ENCODE results near the gene HHAT.
A peak's percentile ranks its signal among the peaks of the same experiment; 100 is the strongest.

HHAT gene

GRCh38 chr1:210499956-210500355 lies 171.3 kb downstream of the HHAT start:
- no peak for DNase-seq

GRCh38 chr1:210500831-210501230 lies 172.1 kb downstream of the HHAT start:
- peak; percentile 12 for DNase-seq

- DNase-seq: no peak
Measured at GRCh38 chr1:210504286-210504685, 175.6 kb downstream of the HHAT start.

- DNase-seq: no peak
Measured at GRCh38 chr1:210505601-210506496, 177.1 kb downstream of the HHAT start.

- no peak for DNase-seq
Measured at GRCh38 chr1:210506689-210507088, 178.0 kb downstream of the HHAT start.

- no peak for DNase-seq
Measured at GRCh38 chr1:210516092-210516656, 187.5 kb downstream of the HHAT start.

- no peak for DNase-seq
Measured at GRCh38 chr1:210516697-210517459, 188.2 kb downstream of the HHAT start.

- DNase-seq: no peak
Measured at GRCh38 chr1:210523830-210524229, 195.1 kb downstream of the HHAT start.

GRCh38 chr1:210525716-210526454 lies 197.2 kb downstream of the HHAT start:
- no peak for DNase-seq

- DNase-seq: no peak
Measured at GRCh38 chr1:210527091-210527490, 198.4 kb downstream of the HHAT start.

- DNase-seq: no peak
Measured at GRCh38 chr1:210531475-210532222, 202.9 kb downstream of the HHAT start.

GRCh38 chr1:210532223-210532598 lies 203.5 kb downstream of the HHAT start:
- DNase-seq: no peak

- DNase-seq: no peak
Measured at GRCh38 chr1:210535761-210536160, 207.1 kb downstream of the HHAT start.

GRCh38 chr1:210536254-210536961 lies 207.7 kb downstream of the HHAT start:
- DNase-seq: peak; percentile 90

GRCh38 chr1:210540288-210540687 lies 211.6 kb downstream of the HHAT start:
- no peak for DNase-seq

GRCh38 chr1:210541680-210542358 lies 213.1 kb downstream of the HHAT start:
- DNase-seq: no peak

GRCh38 chr1:210551899-210552298 lies 223.2 kb downstream of the HHAT start:
- no peak for DNase-seq

- no peak for DNase-seq
Measured at GRCh38 chr1:210553711-210554110, 225.0 kb downstream of the HHAT start.

GRCh38 chr1:210554382-210554781 lies 225.7 kb downstream of the HHAT start:
- no peak for DNase-seq

GRCh38 chr1:210556475-210556874 lies 227.8 kb downstream of the HHAT start:
- DNase-seq: no peak

Data from NCI-H345 (cell line).